ENCODE data around the gene BRWD1.

Gene BRWD1

GRCh38 chr21:39326607-39327307 is 13.3 kb upstream of the BRWD1 start:
- DNase-seq, result no peak

- DNase-seq, result no peak
Measured at GRCh38 chr21:39325458-39325857, 12.0 kb upstream of the BRWD1 start.

- no peak for DNase-seq
Measured at GRCh38 chr21:39321424-39321823, 8.0 kb upstream of the BRWD1 start.

- DNase-seq, result no peak
Measured at GRCh38 chr21:39319814-39320332, 6.4 kb upstream of the BRWD1 start.

- DNase-seq, result no peak
Measured at GRCh38 chr21:39319251-39319756, 5.9 kb upstream of the BRWD1 start.

- DNase-seq, result no peak
Measured at GRCh38 chr21:39318091-39318959, 4.9 kb upstream of the BRWD1 start.

GRCh38 chr21:39317134-39318090 is 4.0 kb upstream of the BRWD1 start:
- no peak for DNase-seq

- DNase-seq, result no peak
Measured at GRCh38 chr21:39316729-39317128, 3.3 kb upstream of the BRWD1 start.

GRCh38 chr21:39315603-39316445 is 2.4 kb upstream of the BRWD1 start:
- DNase-seq, result no peak

- peak; percentile 56 for DNase-seq
Measured at GRCh38 chr21:39314143-39315027, 953 bp upstream of the BRWD1 start.

- DNase-seq, result no peak
Measured at GRCh38 chr21:39313042-39313570, 326 bp downstream of the BRWD1 start.

- DNase-seq, result peak; percentile 95
Measured at GRCh38 chr21:39312112-39313041, 1.1 kb downstream of the BRWD1 start.

GRCh38 chr21:39311164-39311563 is 2.3 kb downstream of the BRWD1 start:
- no peak for DNase-seq

GRCh38 chr21:39307466-39307865 is 6.0 kb downstream of the BRWD1 start:
- no peak for DNase-seq

GRCh38 chr21:39300587-39300986 is 12.8 kb downstream of the BRWD1 start:
- DNase-seq, result no peak

GRCh38 chr21:39296891-39297290 is 16.5 kb downstream of the BRWD1 start:
- DNase-seq, result no peak

GRCh38 chr21:39288987-39289386 is 24.4 kb downstream of the BRWD1 start:
- no peak for DNase-seq

GRCh38 chr21:39282911-39283310 is 30.5 kb downstream of the BRWD1 start:
- DNase-seq, result no peak

- DNase-seq, result no peak
Measured at GRCh38 chr21:39281853-39282252, 31.6 kb downstream of the BRWD1 start.
